Measurements from ENCODE around the gene TRRAP.

GRCh38 chr7:98837630-98837972 is 40.7 kb upstream of the TRRAP start:
- no peak for TF ChIP-seq CTCF (IDR thresholded peaks at IDR 0.05; ENCODE audit: low read depth, low read length, missing input control)
- TF ChIP-seq YY1 (IDR thresholded peaks at IDR 0.05): no peak
- TF ChIP-seq REST (IDR thresholded peaks at IDR 0.05): no peak
- no peak for TF ChIP-seq TAF1 (conservative IDR thresholded peaks at IDR 0.05)
- TF ChIP-seq ATF3 (IDR thresholded peaks at IDR 0.05): no peak
- no peak for TF ChIP-seq RAD21 (IDR thresholded peaks at IDR 0.05)
- TF ChIP-seq, protein P1, sequence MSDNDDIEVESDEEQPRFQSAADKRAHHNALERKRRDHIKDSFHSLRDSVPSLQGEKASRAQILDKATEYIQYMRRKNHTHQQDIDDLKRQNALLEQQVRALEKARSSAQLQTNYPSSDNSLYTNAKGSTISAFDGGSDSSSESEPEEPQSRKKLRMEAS (IDR thresholded peaks at IDR 0.05): no peak
- TF ChIP-seq RXRA (IDR thresholded peaks at IDR 0.05): no peak
